Loucy (cell line): ENCODE data around the gene PHAX.

Source experiments
- CTCF ChIP-seq: fragments of 200-600 bp; sonication (generic); conservative IDR thresholded peaks from 2 replicates; pipeline ENCODE4 v1.5.1; 2014; ENCODE audit warnings: mild to moderate bottlenecking, antibody characterized with exemption, low read length
- EZH2phosphoT487 ChIP-seq: fragments of 200-600 bp; IDR thresholded peaks from 2 replicates; pipeline ENCODE4 v1.6.1; 2018; ENCODE audit warnings: antibody characterized with exemption, mild to moderate bottlenecking, moderate library complexity, borderline replicate concordance

GRCh38 chr5:126624534-126624933 lies 23.8 kb downstream of the PHAX start:
- TF ChIP-seq CTCF: no peak
- TF ChIP-seq EZH2phosphoT487: no peak
